ENCODE measurements around the gene MYO10.

GRCh38 chr5:16618138-16618897 lies 317.8 kb downstream of the MYO10 start:
- TF ChIP-seq ZNF274 (IDR thresholded peaks at IDR 0.05; ENCODE audit: low read depth, low read length) = no peak
- no peak for TF ChIP-seq SUZ12 (IDR thresholded peaks at IDR 0.05; ENCODE audit: extremely low read depth, insufficient read depth, insufficient read length)
- TF ChIP-seq YY1 (IDR thresholded peaks at IDR 0.05; ENCODE audit: insufficient read depth, insufficient read length) = no peak
